Ovary (tissue), 9 donors: ENCODE measurements around the gene MX1. TPM values are rescaled to one million over a fixed set of nuclear protein-coding genes. Genes with fewer than 3 reads are reported as not detected.

Source experiments
- DNase-seq, 5 donors: peaks; one replicate each; pipeline ENCODE4 v3.0.0-alpha.2; 2019 to 2020
- H3K27ac ChIP-seq, 2 donors: fragments of 200-600 bp; one replicate each; pipeline versions ENCODE4 v1.5.1 to v1.8.0; 2019 to 2022
- H3K27me3 ChIP-seq: fragments of 200-600 bp; one replicate; pipeline ENCODE4 v1.8.0; 2022
- H3K36me3 ChIP-seq: fragments of 200-600 bp; sonication (generic); one replicate; pipeline ENCODE4 v1.5.1; 2019
- H3K4me1 ChIP-seq: one replicate; pipeline ENCODE4 v1.8.1; 2013; ENCODE audit warnings: mild to moderate bottlenecking, moderate library complexity; ENCODE audit not compliant: insufficient read depth
- H3K4me3 ChIP-seq: fragments of 200-600 bp; sonication (generic); one replicate; pipeline ENCODE4 v1.5.1; 2017
- H3K9me3 ChIP-seq, 2 donors: fragments of 200-600 bp in 1 of 2; sonication (generic) in 1 of 2; one replicate each; pipeline versions ENCODE4 v1.5.1 to v1.8.1; 2013 to 2019; ENCODE audit warnings: mild to moderate bottlenecking in 1 of 2, moderate library complexity in 1 of 2
- CTCF ChIP-seq, 3 donors: fragments of 450-650 bp in 2 of 3; fragments of 200-600 bp in 1 of 3; IDR thresholded peaks; one replicate each; pipeline versions ENCODE4 v1.5.1 to v1.8.0; 2016 to 2022; ENCODE audit warnings: antibody characterized with exemption in 3 of 3, mild to moderate bottlenecking in 1 of 3
- EP300 ChIP-seq: sonication (generic); formaldehyde crosslinking; IDR thresholded peaks from one replicate; pipeline ENCODE4 v1.6.1; 2017; ENCODE audit warnings: antibody characterized with exemption
- POLR2A ChIP-seq: fragments of 450-650 bp; IDR thresholded peaks from one replicate; pipeline ENCODE4 v1.6.1; 2017; ENCODE audit warnings: antibody characterized with exemption, mild to moderate bottlenecking, moderate library complexity
- WGBS, 3 donors: extraction: QIAGEN DNeasy Blood & Tissue Kit in 1 of 3; methylation state at CpG; one replicate each; pipeline versions ENCODE4 v1.1.5 to v1.1.7; 2013 to 2017; 5-methylcytosine and 5-hydroxymethylcytosine counted together
- intact Hi-C, 4 donors: fragments of 100-400 bp; cut with DNase I; formaldehyde crosslinking; loops; one replicate each; pipeline versions ENCODE4 v1.11.0 to v1.15.1; 2022 to 2023
- polyA plus RNA-seq, 2 donors: library from polyadenylated mRNA; stranded (reverse); fragments of 200-250 nt in 1 of 2; fragments of 350-450 nt in 1 of 2; fragmentation: Illumina TruSeq in 1 of 2; extraction: RNeasy Lipid Tissue Mini Kit (QIAGEN cat#74804) in 1 of 2; gene quantifications; one replicate each; pipeline ENCODE4 v1.2.3, GENCODE V29; 2013 to 2014
- total RNA-seq, 7 donors: library from RNA; depleted of rRNA in 2 of 7; stranded (reverse); fragments of >200 nt in 2 of 7; fragmentation: NEBNext Ultra II Directional in 3 of 7; extraction: Animal tissue kit (Norgen Biotek cat#: 25700) in 3 of 7; gene quantifications; one replicate each; pipeline versions ENCODE4 v1.1.0 to v1.2.4, GENCODE V29; 2016 to 2023
- donor health status: DM: no; HTN: no; CAD: no; lungs with moderate emphysema.
- donor health status: DM: no; HTN: no; CAD: no.
- donor health status: Bipolar disorder and iron deficiency.
- donor health status: DM: yes; HTN: yes; CAD: no.
- donor health status: DM: no; HTN: no; CAD: no.
- donor health status: DM: yes; HTN: yes; CAD: no.

Gene MX1
- total and polyA plus RNA-seq, 9 donors = 25.2 to 118 (median 43.5) TPM

DNA sequence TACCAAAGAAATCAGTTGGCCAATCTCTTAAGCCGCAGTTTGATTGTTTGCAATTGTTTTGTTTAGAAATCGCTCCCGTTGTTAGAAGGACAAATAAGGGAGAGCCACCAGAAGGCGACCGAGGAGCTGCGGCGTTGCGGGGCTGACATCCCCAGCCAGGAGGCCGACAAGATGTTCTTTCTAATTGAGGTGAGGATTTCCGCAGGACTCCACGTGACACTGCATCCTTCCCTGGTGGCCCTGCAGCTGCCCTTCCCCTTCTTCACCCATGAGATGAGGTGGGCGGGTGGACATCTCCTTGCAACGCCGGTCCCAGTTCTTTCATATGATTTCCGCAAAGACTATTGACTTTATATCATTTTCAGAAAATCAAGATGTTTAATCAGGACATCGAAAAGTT, 27.2 kb upstream of the MX1 start:
- no peak for DNase-seq
- no peaks in the 10 kb centered on the region for H3K9me3 ChIP-seq

DNA sequence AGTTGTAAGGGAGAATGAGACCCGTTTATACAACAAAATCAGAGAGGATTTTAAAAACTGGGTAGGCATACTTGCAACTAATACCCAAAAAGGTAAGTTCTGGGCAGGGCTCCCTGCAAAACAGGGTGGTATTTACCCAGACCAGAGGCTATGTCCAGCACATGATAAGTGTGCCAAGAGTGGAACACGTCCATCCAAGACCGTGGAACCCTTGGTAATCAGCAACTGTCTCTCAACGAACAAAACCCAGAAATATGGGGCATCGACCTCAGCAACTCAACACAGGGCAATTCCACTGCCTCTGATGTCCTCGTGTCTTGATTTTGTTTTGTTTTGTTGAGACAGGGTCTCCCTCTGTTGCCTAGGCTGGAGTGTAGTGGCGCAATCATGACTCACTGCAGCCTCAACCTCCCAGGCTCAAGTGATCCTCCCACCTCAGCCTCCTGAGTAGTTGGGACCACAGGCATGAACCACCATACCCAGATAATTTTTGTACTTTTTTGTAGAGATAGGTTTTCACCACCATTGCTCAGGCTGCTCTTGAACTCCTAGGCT, 26.7 kb upstream of the MX1 start:
- 92 to 95% (median 94%) methylated on average over 7 of the region's 7 CpGs for WGBS, 3 donors

More for the DNA sequence above, 27.2 kb upstream of the MX1 start:
- H3K4me3 ChIP-seq = no peak overlapping the region
- H3K36me3 ChIP-seq = no peaks in the 10 kb centered on the region
- H3K27me3 ChIP-seq = no peaks in the 10 kb centered on the region
- intact Hi-C loops = no loop called here
- H3K27ac ChIP-seq = no peak overlapping the region
- no peaks in the 10 kb centered on the region for H3K4me1 ChIP-seq
- WGBS, 3 donors = 96 to 97% (median 96%) methylated on average over 16 of the region's 16 CpGs
- TF ChIP-seq CTCF (IDR thresholded peaks at IDR 0.05) = no peak
- TF ChIP-seq POLR2A = no peak
- no peak for TF ChIP-seq EP300

DNA sequence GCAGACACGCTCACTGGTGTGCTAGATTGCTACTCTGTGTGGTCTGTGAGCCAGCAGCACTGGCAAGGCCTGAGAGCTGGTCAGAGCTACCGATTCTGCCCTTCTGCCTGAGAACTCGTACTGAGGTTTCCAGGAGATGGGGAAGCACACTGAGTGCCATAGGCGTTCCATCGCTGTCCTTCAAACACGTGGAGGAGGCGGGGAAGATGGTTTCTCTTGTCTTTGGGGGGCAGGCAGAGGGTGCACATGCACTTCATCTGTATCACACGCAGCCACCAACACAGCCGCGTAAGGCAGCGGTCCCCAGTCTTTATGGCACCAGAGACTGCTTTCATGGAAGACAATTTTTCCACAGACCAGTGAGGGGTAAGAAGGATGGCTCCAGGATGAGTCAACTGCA, 23.8 kb upstream of the MX1 start:
- H3K4me3 ChIP-seq = no peak overlapping the region
- H3K4me1 ChIP-seq = no peaks in the 10 kb centered on the region
- H3K27ac ChIP-seq = no peak overlapping the region
- H3K27me3 ChIP-seq = no peaks in the 10 kb centered on the region
- TF ChIP-seq CTCF (IDR thresholded peaks at IDR 0.05) (no peak), EP300 (no peak), POLR2A (no peak)
- intact Hi-C loops = no loop called here
- no peak for DNase-seq
- WGBS, 3 donors = 88 to 92% (median 89%) methylated on average over 11 of the region's 11 CpGs
- H3K36me3 ChIP-seq = no peaks in the 10 kb centered on the region
- no peaks in the 10 kb centered on the region for H3K9me3 ChIP-seq

More for the DNA sequence above, 26.7 kb upstream of the MX1 start:
- H3K36me3 ChIP-seq = no peaks in the 10 kb centered on the region
- H3K27me3 ChIP-seq = no peaks in the 10 kb centered on the region
- no peaks in the 10 kb centered on the region for H3K4me1 ChIP-seq
- no peak for DNase-seq
- H3K27ac ChIP-seq = no peak overlapping the region
- TF ChIP-seq EP300 = no peak
- no peak for TF ChIP-seq POLR2A
- no peak for TF ChIP-seq CTCF (IDR thresholded peaks at IDR 0.05)
- H3K4me3 ChIP-seq = no peak overlapping the region
- no peaks in the 10 kb centered on the region for H3K9me3 ChIP-seq
- intact Hi-C loops = no loop called here

DNA sequence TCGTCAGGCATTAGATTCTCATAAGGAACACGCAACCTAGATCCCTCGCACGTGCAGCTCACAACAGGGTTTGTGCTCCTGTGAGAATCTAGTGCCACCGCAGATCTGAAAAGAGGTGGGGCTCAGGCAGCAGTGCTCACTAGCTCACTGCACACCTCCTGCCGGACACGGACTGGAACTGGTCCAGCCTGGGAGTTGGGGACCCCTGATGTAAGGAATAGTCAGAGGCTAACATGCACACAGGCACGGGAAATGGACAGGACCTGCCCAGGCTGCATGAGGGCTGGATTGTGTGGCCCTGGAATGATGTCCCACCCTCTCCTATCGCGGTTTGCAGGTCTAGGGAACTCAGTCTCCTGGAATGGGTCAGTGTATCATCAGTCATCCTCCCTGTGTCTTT, 23.2 kb upstream of the MX1 start:
- H3K27me3 ChIP-seq = no peaks in the 10 kb centered on the region
- H3K36me3 ChIP-seq = no peaks in the 10 kb centered on the region
- intact Hi-C loops = no loop called here
- H3K9me3 ChIP-seq = no peaks in the 10 kb centered on the region
- TF ChIP-seq EP300 (no peak), POLR2A (no peak), CTCF (IDR thresholded peaks at IDR 0.05) (no peak)
- H3K4me3 ChIP-seq = no peak overlapping the region
- no peak overlapping the region for H3K27ac ChIP-seq
- 92 to 95% (median 94%) methylated on average over 10 of the region's 10 CpGs for WGBS, 3 donors
- no peak for DNase-seq
- no peaks in the 10 kb centered on the region for H3K4me1 ChIP-seq
